22Rv1 (cell line): Measurements from ENCODE around the gene KPNB1.

Experiments used
- CTCF ChIP-seq: fragments of 450-650 bp; IDR thresholded peaks from 2 replicates; pipeline ENCODE4 v1.5.1; 2017; ENCODE audit warnings: mild to moderate bottlenecking
- ZFX ChIP-seq: fragments of 450-650 bp; IDR thresholded peaks from 2 replicates; pipeline ENCODE4 v1.6.1; 2017; ENCODE audit warnings: antibody characterized with exemption, borderline replicate concordance

GRCh38 chr17:47650525-47651522 is 1.1 kb downstream of the KPNB1 start:
- TF ChIP-seq CTCF (no peak), ZFX (no peak)
